H1 (cell line): ENCODE results near the gene TSPAN2. TPM values are rescaled to one million over a fixed set of nuclear protein-coding genes. Genes with fewer than 3 reads are reported as not detected.
A peak's percentile ranks its signal among the peaks of the same experiment; 100 is the strongest.

Experiments
- CTCF ChIA-PET: fragments of 300-600 bp; sonication (Branson Sonifier 250); formaldehyde crosslinking; loops from one replicate; lab custom pipeline; 2021; ENCODE audit not compliant: partially characterized antibody; lab: Charles Lee
- POLR2A ChIA-PET: fragments of 300-600 bp; sonication (Branson Sonifier 250); formaldehyde crosslinking; loops from one replicate; lab custom pipeline; 2021; ENCODE audit warnings: inconsistent platforms; ENCODE audit not compliant: partially characterized antibody; lab: Charles Lee
- DNase-seq, 2 experiments: peaks; one replicate each; pipeline versions ENCODE4 v3.0.0 to v3.0.0-alpha.2; 2010 to 2022; ENCODE audit warnings: low spot score in 2 of 2, low read depth in 1 of 2, mixed read lengths in 1 of 2
- FAIRE-seq: peaks from 2 replicates; lab custom pipeline; 2011; peaks lifted over from hg19 to GRCh38; lab: Jason Lieb, UNC
- H2AFZ ChIP-seq: 2 replicates; pipeline ENCODE4 v1.8.1; 2012; ENCODE audit warnings: low read length, inconsistent platforms
- H2AK5ac ChIP-seq: 2 replicates; pipeline ENCODE4 v1.6.1; 2013; ENCODE audit warnings: low read depth, low read length
- H2BK120ac ChIP-seq: replicated peaks from 2 replicates; pipeline ENCODE3; 2013; ENCODE audit warnings: low read depth, low read length, inconsistent platforms
- H2BK12ac ChIP-seq: 2 replicates; pipeline ENCODE4 v1.6.1; 2013; ENCODE audit warnings: low read depth, low read length
- H2BK15ac ChIP-seq: 2 replicates; pipeline ENCODE4 v1.6.1; 2013; ENCODE audit warnings: low read length
- H2BK20ac ChIP-seq: 2 replicates; pipeline ENCODE4 v1.6.1; 2013; ENCODE audit warnings: low read length
- H2BK5ac ChIP-seq: 2 replicates; pipeline ENCODE4 v1.6.1; 2013; ENCODE audit warnings: low read depth, low read length
- H3K14ac ChIP-seq: 2 replicates; pipeline ENCODE4 v1.6.1; 2013; ENCODE audit warnings: inconsistent platforms; ENCODE audit not compliant: insufficient read length
- H3K18ac ChIP-seq: 2 replicates; pipeline ENCODE4 v1.6.1; 2013; ENCODE audit warnings: low read length; ENCODE audit errors: extremely low read depth
- H3K23ac ChIP-seq: 2 replicates; pipeline ENCODE4 v1.6.1; 2013; ENCODE audit warnings: inconsistent platforms; ENCODE audit not compliant: insufficient read length
- H3K23me2 ChIP-seq: 2 replicates; pipeline ENCODE4 v1.6.1; 2013; ENCODE audit warnings: low read depth, low read length
- H3K27ac ChIP-seq: 2 replicates; pipeline ENCODE4 v1.6.1; 2011; ENCODE audit warnings: low read depth, low read length, inconsistent platforms
- H3K27me3 ChIP-seq, 4 experiments: replicated peaks in 1 of 4; 1 replicate in 1 of 4; 2 replicates in 3 of 4; pipeline versions ENCODE4 v1.6.1 to v1.8.1; 2011 to 2013; ENCODE audit warnings: low read length in 3 of 4, mild to moderate bottlenecking in 3 of 4, inconsistent platforms in 2 of 4, mixed read lengths in 2 of 4, moderate library complexity in 1 of 4; ENCODE audit not compliant: control insufficient read depth in 3 of 4, insufficient read depth in 3 of 4; ENCODE audit errors: extremely low read depth in 1 of 4
- H3K36me3 ChIP-seq, 4 experiments: 2 replicates each; pipeline versions ENCODE4 v1.6.1 to v1.8.1; 2011 to 2013; ENCODE audit warnings: mild to moderate bottlenecking in 4 of 4, low read length in 3 of 4, moderate library complexity in 2 of 4, control low read depth in 1 of 4, inconsistent platforms in 1 of 4; ENCODE audit not compliant: insufficient read depth in 4 of 4, control insufficient read depth in 2 of 4
- H3K4ac ChIP-seq: replicated peaks from 2 replicates; pipeline ENCODE3; 2013; ENCODE audit warnings: low read length, low read depth, mixed read lengths, inconsistent platforms; ENCODE audit not compliant: insufficient read length
- H3K4me1 ChIP-seq, 4 experiments: replicated peaks in 1 of 4; 1 replicate in 1 of 4; 2 replicates in 3 of 4; pipeline versions ENCODE4 v1.6.1 to v1.8.1; 2011 to 2013; ENCODE audit warnings: low read length in 3 of 4, inconsistent platforms in 2 of 4, mixed read lengths in 1 of 4; ENCODE audit not compliant: insufficient read depth in 4 of 4, control insufficient read depth in 3 of 4
- H3K4me2 ChIP-seq, 2 experiments: 2 replicates each; pipeline versions ENCODE4 v1.6.1 to v1.8.1; 2011 to 2013; ENCODE audit warnings: low read depth in 2 of 2, low read length in 2 of 2, control low read depth in 1 of 2, inconsistent platforms in 1 of 2, mild to moderate bottlenecking in 1 of 2; ENCODE audit not compliant: insufficient read depth in 1 of 2
- H3K4me3 ChIP-seq, 4 experiments: fragments of 200-600, 300-600 bp in 1 of 4; sonication (generic), shearing (Covaris generic), sonication (Bioruptor Twin) in 1 of 4; 2 replicates each; pipeline versions ENCODE4 v1.5.1 to v1.8.1; 2011 to 2016; ENCODE audit warnings: low read length in 4 of 4, low read depth in 3 of 4, control low read depth in 2 of 4, inconsistent platforms in 2 of 4, mild to moderate bottlenecking in 2 of 4, mixed read lengths in 1 of 4, moderate library complexity in 1 of 4; ENCODE audit not compliant: insufficient read depth in 2 of 4; ENCODE audit errors: extremely low read depth in 1 of 4
- H3K56ac ChIP-seq: replicated peaks from 2 replicates; pipeline ENCODE3; 2013; ENCODE audit warnings: low read depth, mild to moderate bottlenecking, mixed read lengths, low read length, inconsistent platforms; ENCODE audit not compliant: insufficient read length
- H3K79me1 ChIP-seq: 2 replicates; pipeline ENCODE4 v1.6.1; 2013; ENCODE audit warnings: low read depth, low read length, control low read depth
- H3K79me2 ChIP-seq, 2 experiments: 2 replicates each; pipeline versions ENCODE4 v1.6.1 to v1.8.1; 2012 to 2013; ENCODE audit warnings: low read length in 2 of 2, mild to moderate bottlenecking in 2 of 2, inconsistent platforms in 1 of 2; ENCODE audit not compliant: insufficient read depth in 2 of 2, control insufficient read depth in 1 of 2
- H3K9ac ChIP-seq, 4 experiments: replicated peaks in 1 of 4; 1 replicate in 1 of 4; 2 replicates in 3 of 4; pipeline versions ENCODE4 v1.6.1 to v1.8.1; 2011 to 2013; ENCODE audit warnings: low read depth in 3 of 4, low read length in 3 of 4, control low read depth in 2 of 4, mild to moderate bottlenecking in 2 of 4, moderate library complexity in 2 of 4, inconsistent platforms in 1 of 4; ENCODE audit errors: extremely low read depth in 1 of 4
- H3K9me3 ChIP-seq, 2 experiments: 2 replicates each; pipeline versions ENCODE4 v1.6.1 to v1.8.1; 2012 to 2013; ENCODE audit warnings: mild to moderate bottlenecking in 2 of 2, moderate library complexity in 2 of 2, control low read depth in 1 of 2, inconsistent platforms in 1 of 2, low read depth in 1 of 2, low read length in 1 of 2, mixed read lengths in 1 of 2; ENCODE audit not compliant: insufficient read depth in 2 of 2
- H4K20me1 ChIP-seq, 2 experiments: replicated peaks in 1 of 2; 2 replicates each; pipeline versions ENCODE3 to v1.8.1; 2011 to 2013; ENCODE audit warnings: inconsistent platforms in 2 of 2, low read length in 2 of 2, mild to moderate bottlenecking in 1 of 2; ENCODE audit not compliant: insufficient read depth in 2 of 2, control insufficient read depth in 1 of 2
- H4K5ac ChIP-seq: 2 replicates; pipeline ENCODE4 v1.6.1; 2013; ENCODE audit warnings: low read length, low read depth, mixed read lengths, inconsistent platforms; ENCODE audit not compliant: insufficient read length
- H4K8ac ChIP-seq: 2 replicates; pipeline ENCODE4 v1.8.0; 2013; ENCODE audit warnings: mild to moderate bottlenecking, moderate library complexity, low read length, inconsistent platforms; ENCODE audit not compliant: insufficient read depth; ENCODE audit errors: extremely low read depth
- H4K91ac ChIP-seq: replicated peaks from 2 replicates; pipeline ENCODE3; 2013; ENCODE audit warnings: low read length, mixed read lengths, inconsistent platforms; ENCODE audit not compliant: insufficient read length
- CTCF ChIP-seq, 3 experiments: IDR thresholded peaks; 1 replicate in 2 of 3; 2 replicates in 1 of 3; pipeline versions ENCODE4 v1.5.1 to v1.6.1; 2011; ENCODE audit warnings: low read length in 3 of 3, mild to moderate bottlenecking in 3 of 3, inconsistent platforms in 2 of 3, low read depth in 1 of 3, moderate library complexity in 1 of 3; ENCODE audit not compliant: insufficient read depth in 1 of 3; ENCODE audit errors: control extremely low read depth in 1 of 3
- SRF ChIP-seq: IDR thresholded peaks from 2 replicates; pipeline ENCODE4 v1.6.1; 2011; ENCODE audit warnings: mild to moderate bottlenecking, low read depth, low read length, moderate library complexity
- WGBS, 2 experiments: shearing (Covaris generic) in 1 of 2; methylation state at CpG; one replicate each; pipeline versions ENCODE4 v1.1.6 to v1.1.7; 2013 to 2015; ENCODE audit warnings: low lambda C conversion rate in 2 of 2, mixed read lengths in 2 of 2, inconsistent platforms in 1 of 2, low coverage in 1 of 2, missing lambda C conversion rate in 1 of 2; ENCODE audit not compliant: insufficient replicate concordance in 2 of 2, insufficient coverage in 1 of 2, insufficient read length in 1 of 2; ENCODE audit errors: extremely low coverage in 1 of 2, missing lambda C conversion rate in 1 of 2; 5-methylcytosine and 5-hydroxymethylcytosine counted together
- polyA plus RNA-seq, 7 experiments: library from polyadenylated mRNA; depleted of rRNA in 3 of 7; stranded (reverse) in 5 of 7; unstranded in 2 of 7; fragments of >200 nt in 5 of 7; fragments of 200-250 nt in 2 of 7; gene quantifications; 1 replicate in 5 of 7; 2 replicates in 1 of 7; 4 replicates in 1 of 7; pipeline versions ENCODE4 v1.2.1 to v1.2.3, GENCODE V29; 2011 to 2013; ENCODE audit warnings: missing spikeins in 2 of 7, mixed read lengths in 2 of 7
- total RNA-seq: library from RNA; stranded (reverse); fragmentation: NEBNext Ultra II Directional; extraction: Animal tissue kit (Norgen Biotek cat#: 25700); gene quantifications from 2 replicates; pipeline ENCODE4 v1.2.1, GENCODE V29; 2021

Gene TSPAN2
- total and polyA plus RNA-seq, 2 of the 8 experiments (the other 6 are each of a cell fraction or from before 2014, with no cell fraction given), result 7.4 to 14.2 TPM

GRCh38 chr1:115090540-115090939, 1.2 kb upstream of the TSPAN2 start:
- Histone ChIP-seq H3K23me2 (peaks cover 8% of the 10 kb centered on the region; the same call in 1 of the 2 replicates), H3K18ac (no peak overlapping the region; the same call in 1 of the 2 replicates), H3K36me3 (no peaks in the 10 kb centered on the region), H3K4ac (no peak overlapping the region), H4K20me1 (no peaks in the 10 kb centered on the region), H3K79me1 (peaks cover 3% of the 10 kb centered on the region), H2BK15ac (peak overlapping the region; percentile 88; the same call in 1 of the 2 replicates), H3K4me1 (peaks cover 4 to 7% (median 4%) of the 10 kb centered on the region in 4 experiments; a peak in 5 of 7 replicates), H3K4me3 (peak overlapping the region in 2 of 4 experiments; percentile 93 to 100; a peak in 3 of 8 replicates), H3K79me2 (no peaks in the 10 kb centered on the region), H4K8ac (no peak overlapping the region), H2AK5ac (no peak overlapping the region), H2BK12ac (peak overlapping the region; percentile 87), H2BK20ac (0 out of 2 replicates have a peak overlapping the region, but pooled peaks have one; percentile 61), H3K56ac (no peak overlapping the region), H3K9me3 (no peaks in the 10 kb centered on the region), H2AFZ (no peak overlapping the region), H2BK5ac (no peak overlapping the region), H3K27me3 (no peaks in the 10 kb centered on the region; a peak in 2 of 7 replicates), H4K91ac (no peak overlapping the region), H3K9ac (peak overlapping the region in 1 of 4 experiments; percentile 4; a peak in 2 of 7 replicates), H3K27ac (0 out of 2 replicates have a peak overlapping the region, but pooled peaks have one; percentile 35), H4K5ac (no peak overlapping the region), H3K14ac (no peak overlapping the region), H3K4me2 (peak overlapping the region; percentile 82 to 95), H2BK120ac (no peak overlapping the region), H3K23ac (no peak overlapping the region)
- POLR2A ChIA-PET, result interaction anchor here (1.2 to 5.0 kb wide), 4 partner anchors 9 to 34 kb away, joined by 3 to 29 read pairs (median 4); no protein-coding TSS in a partner anchor
- FAIRE-seq, result no peak
- DNase-seq, result no peak
- TF ChIP-seq CTCF (IDR thresholded peaks at IDR 0.05; ENCODE audit: control extremely low read depth in 1 of 3, insufficient read depth in 1 of 3, low read depth in 1 of 3, low read length in 3 of 3) (peak in 1 of 3 experiments; percentile 9; a peak in 1 of 4 replicates), SRF (no peak)
- WGBS, 2 experiments, result 66% methylated on average over 8 of the region's 8 CpGs; no CpG with 5 or more reads in 1 of the 2 experiments
- CTCF ChIA-PET, result interaction anchor here (0.6 to 5.1 kb wide), 7 partner anchors 12 to 88 kb away, joined by 3 to 23 read pairs (median 3); no protein-coding TSS in a partner anchor
